GM12878 (cell line): ENCODE results near the gene MGAT4C. TPM values are rescaled to one million over a fixed set of nuclear protein-coding genes. Genes with fewer than 3 reads are reported as not detected.

ENCODE experiments used
- ATAC-seq: fragments of 200-7000 bp; cut with Tn5 transposase; 3 replicates; pipeline ENCODE4 v1.9.1; 2020; ENCODE audit warnings: mild to moderate bottlenecking, moderate library complexity
- BruUV-seq: library from RNA; stranded (reverse); fragments of 400-500 nt; replicated peaks from 2 replicates; lab custom pipeline; 2021; lab: Mats Ljungman, UMichigan
- CTCF ChIA-PET: fragments of 300-600 bp; sonication (Branson Sonifier 250); formaldehyde crosslinking; extraction: SDS; loops from one replicate; lab custom pipeline; 2021; ENCODE audit warnings: inconsistent platforms; lab: Yijun Ruan, JAX
- POLR2A ChIA-PET: fragments of 350-600 bp; formaldehyde crosslinking; extraction: SDS; loops from one replicate; lab custom pipeline; 2021; ENCODE audit warnings: inconsistent platforms; lab: Charles Lee
- RAD21 ChIA-PET: fragments of 300-600 bp; sonication (Branson Sonifier 250); formaldehyde crosslinking; loops from one replicate; lab custom pipeline; 2023; ENCODE audit warnings: antibody characterized with exemption; ENCODE audit not compliant: unreplicated experiment; lab: Charles Lee
- SMC1A ChIA-PET: fragments of 300-600 bp; sonication (Branson Sonifier 250); formaldehyde crosslinking; loops from one replicate; lab custom pipeline; 2023; ENCODE audit not compliant: unreplicated experiment, uncharacterized antibody; lab: Charles Lee
- DNase-seq: peaks from one replicate; pipeline ENCODE4 v3.0.0-alpha.2; 2011; ENCODE audit warnings: low read depth, low spot score
- FAIRE-seq: peaks from 3 replicates; lab custom pipeline; 2011; peaks lifted over from hg19 to GRCh38; lab: Jason Lieb, UNC
- H2AFZ ChIP-seq: 2 replicates; pipeline ENCODE4 v1.6.0; 2011; ENCODE audit warnings: low read depth, low read length, control low read depth; ENCODE audit not compliant: control insufficient read depth
- H3K27ac ChIP-seq: 2 replicates; pipeline ENCODE4 v1.5.1; 2011; ENCODE audit warnings: control low read depth; ENCODE audit not compliant: control insufficient read depth, insufficient read depth
- H3K27me3 ChIP-seq, 2 experiments: replicated peaks in 1 of 2; 2 replicates each; pipeline versions ENCODE4 v1.6.0 to v1.6.1; 2011; ENCODE audit warnings: low read length in 1 of 2; ENCODE audit not compliant: control insufficient read depth in 2 of 2, insufficient read depth in 2 of 2
- H3K36me3 ChIP-seq, 2 experiments: 2 replicates each; pipeline ENCODE4 v1.5.1; 2011; ENCODE audit warnings: low read length in 1 of 2; ENCODE audit not compliant: control insufficient read depth in 2 of 2, insufficient read depth in 2 of 2
- H3K4me1 ChIP-seq: 2 replicates; pipeline ENCODE4 v1.6.1; 2011; ENCODE audit warnings: mild to moderate bottlenecking, low read length, moderate library complexity, mixed read lengths; ENCODE audit not compliant: control insufficient read depth, insufficient read depth
- H3K4me2 ChIP-seq: 2 replicates; pipeline ENCODE4 v1.6.0; 2011; ENCODE audit warnings: control low read depth; ENCODE audit not compliant: control insufficient read depth, insufficient read depth
- H3K4me3 ChIP-seq: fragments of 200-600 bp; sonication (generic); 2 replicates; pipeline ENCODE4 v1.5.1; 2016
- H3K79me2 ChIP-seq: 2 replicates; pipeline ENCODE4 v1.6.0; 2011; ENCODE audit warnings: low read length; ENCODE audit not compliant: control insufficient read depth, insufficient read depth
- H3K9ac ChIP-seq: 2 replicates; pipeline ENCODE4 v1.8.0; 2011; ENCODE audit warnings: low read length, control low read depth, mixed read lengths; ENCODE audit not compliant: control insufficient read depth, insufficient read depth
- H3K9me3 ChIP-seq: replicated peaks from 3 replicates; pipeline ENCODE4 v1.5.1; 2011; ENCODE audit warnings: mild to moderate bottlenecking, low read length; ENCODE audit not compliant: control insufficient read depth, insufficient read depth
- H4K20me1 ChIP-seq: 2 replicates; pipeline ENCODE4 v1.6.0; 2011; ENCODE audit not compliant: control insufficient read depth, insufficient read depth
- E4F1 ChIP-seq: fragments of 450-650 bp; IDR thresholded peaks from 2 replicates; pipeline ENCODE4 v1.6.1; 2018; ENCODE audit warnings: borderline replicate concordance, mild to moderate bottlenecking; ENCODE audit not compliant: partially characterized antibody
- EGR1 ChIP-seq, 2 experiments: IDR thresholded peaks; 1 replicate in 1 of 2; 2 replicates in 1 of 2; pipeline ENCODE4 v1.6.1; 2011 to 2012; ENCODE audit warnings: low read depth in 2 of 2, low read length in 2 of 2, borderline replicate concordance in 1 of 2, mild to moderate bottlenecking in 1 of 2, moderate library complexity in 1 of 2
- JUNB ChIP-seq: IDR thresholded peaks from 2 replicates; pipeline ENCODE4 v1.6.1; 2016; ENCODE audit warnings: antibody characterized with exemption, mild to moderate bottlenecking
- MTA3 ChIP-seq: IDR thresholded peaks from 2 replicates; pipeline ENCODE4 v1.6.1; 2012; ENCODE audit warnings: low read length, inconsistent platforms, borderline replicate concordance
- PBX3 ChIP-seq: IDR thresholded peaks from 2 replicates; pipeline ENCODE4 v1.6.1; 2011; ENCODE audit warnings: mild to moderate bottlenecking, low read depth, low read length, moderate library complexity; ENCODE audit not compliant: insufficient replicate concordance
- POU2F2 ChIP-seq: IDR thresholded peaks from 3 replicates; pipeline ENCODE4 v1.6.1; 2011; ENCODE audit warnings: low read depth, mild to moderate bottlenecking, low read length, borderline replicate concordance
- SKIL ChIP-seq: fragments of 450-650 bp; IDR thresholded peaks from 2 replicates; pipeline ENCODE4 v1.6.1; 2017; ENCODE audit warnings: mild to moderate bottlenecking, low read depth, inconsistent platforms; ENCODE audit not compliant: poor library complexity, severe bottlenecking
- SP1 ChIP-seq: IDR thresholded peaks from one replicate; pipeline ENCODE4 v1.6.1; 2011; ENCODE audit warnings: low read depth, low read length
- TCF12 ChIP-seq: IDR thresholded peaks from 2 replicates; pipeline ENCODE4 v1.6.1; 2011; ENCODE audit warnings: low read depth, mild to moderate bottlenecking, low read length
- YBX1 ChIP-seq: fragments of 450-650 bp; IDR thresholded peaks from 2 replicates; pipeline ENCODE4 v1.6.1; 2016; ENCODE audit warnings: antibody characterized with exemption
- ZBTB4 ChIP-seq: fragments of 450-650 bp; formaldehyde crosslinking; IDR thresholded peaks from 2 replicates; pipeline ENCODE4 v1.4.0; 2022; ENCODE audit warnings: mild to moderate bottlenecking, moderate library complexity
- ZNF622 ChIP-seq: fragments of 450-650 bp; IDR thresholded peaks from 2 replicates; pipeline ENCODE4 v1.6.1; 2017; ENCODE audit warnings: mild to moderate bottlenecking, inconsistent platforms
- WGBS: methylation state at CpG from one replicate; pipeline ENCODE4 v1.1.6; 2016; ENCODE audit warnings: low lambda C conversion rate; ENCODE audit not compliant: insufficient replicate concordance, insufficient coverage; ENCODE audit errors: missing lambda C conversion rate; 5-methylcytosine and 5-hydroxymethylcytosine counted together
- in situ Hi-C: fragments of 300-500 bp; cut with MboI; formaldehyde crosslinking; loops from 9 replicates; pipeline ENCODE4 v1.14.3; 2018; ENCODE audit warnings: mixed read lengths
- intact Hi-C: fragments of 100-400 bp; cut with micrococcal nuclease; formaldehyde crosslinking; loops from one replicate; pipeline ENCODE4 v1.14.2; 2022; ENCODE audit not compliant: unreplicated experiment
- polyA plus RNA-seq, 11 experiments: library from polyadenylated mRNA; depleted of rRNA in 4 of 11; unstranded in 6 of 11; stranded (reverse) in 5 of 11; fragments of >200 nt; fragmentation: Nextera tagmentation in 4 of 11; fragmentation: Illumina TruSeq in 1 of 11; extraction: Ambion mirVana in 4 of 11; extraction: Trizol in 1 of 11; gene quantifications; 1 replicate in 1 of 11; 2 replicates in 10 of 11; pipeline versions ENCODE4 v1.2.1 to v1.2.3, GENCODE V29; 2011 to 2016; ENCODE audit warnings: inconsistent platforms in 2 of 11, missing spikeins in 2 of 11, low read depth in 1 of 11
- total RNA-seq, 4 experiments: library from RNA; depleted of rRNA in 3 of 4; stranded (reverse); fragments of >200 nt in 3 of 4; fragmentation: Illumina TruSeq in 1 of 4; extraction: Trizol in 1 of 4; gene quantifications; 2 replicates each; pipeline versions ENCODE4 v1.2.1 to v1.2.3, GENCODE V29; 2013 to 2021

The MGAT4C gene
- total and polyA plus RNA-seq, 10 of the 15 experiments (the other 5 are each of a cell fraction or from before 2014, with no cell fraction given): not detected

- no peak for TF ChIP-seq SP1
- TF ChIP-seq JUNB: no peak
- TF ChIP-seq ZNF622: no peak
These were observed 198.9 kb downstream of the MGAT4C start (continued) for GRCh38 chr12:86057092-86057845.

GRCh38 chr12:86052921-86053320 lies 203.3 kb downstream of the MGAT4C start:
- Histone ChIP-seq H3K9ac (no peak overlapping the region), H3K9me3 (no peaks in the 10 kb centered on the region), H3K4me2 (no peak overlapping the region), H4K20me1 (no peaks in the 10 kb centered on the region), H3K4me3 (no peak overlapping the region), H3K36me3 (no peaks in the 10 kb centered on the region), H3K79me2 (no peaks in the 10 kb centered on the region), H3K4me1 (no peaks in the 10 kb centered on the region), H3K27me3 (no peaks in the 10 kb centered on the region), H3K27ac (no peak overlapping the region), H2AFZ (no peak overlapping the region)
- DNase-seq (no peak), ATAC-seq (no peak), FAIRE-seq (no peak)
- ChIA-PET POLR2A (no interaction called here), CTCF (no interaction called here), SMC1A (no interaction called here), RAD21 (no interaction called here)
- in situ Hi-C loops (no loop called here), intact Hi-C loops (no loop called here)
- WGBS: 34% methylated on average over 5 of the region's 5 CpGs
- BruUV-seq: no TSS peak
- no peak for TF ChIP-seq EGR1 (IDR thresholded peaks at IDR 0.05; ENCODE audit: borderline replicate concordance in 1 of 2, low read depth in 2 of 2, low read length in 2 of 2)
- no peak for TF ChIP-seq POU2F2
- no peak for TF ChIP-seq E4F1
- TF ChIP-seq MTA3: no peak
- TF ChIP-seq YBX1: no peak
- no peak for TF ChIP-seq SKIL
- TF ChIP-seq ZBTB4 (CRISPR knock-in tag): no peak
- no peak for TF ChIP-seq TCF12
- no peak for TF ChIP-seq PBX3
